SK-N-SH (cell line): ENCODE results near the gene CLCNKB. TPM values are rescaled to one million over a fixed set of nuclear protein-coding genes. Genes with fewer than 3 reads are reported as not detected.

ENCODE experiments used
- CTCF ChIA-PET: fragments of 300-600, 350-600 bp; formaldehyde crosslinking; extraction: SDS; loops from one replicate; lab custom pipeline; 2021; lab: Yijun Ruan, JAX
- POLR2A ChIA-PET: fragments of 350-600 bp; sonication (Branson Sonifier 250); formaldehyde crosslinking; extraction: SDS; loops from one replicate; lab custom pipeline; 2020; ENCODE audit warnings: antibody characterized with exemption, inconsistent platforms; lab: Yijun Ruan, JAX
- DNase-seq: peaks from one replicate; pipeline ENCODE4 v3.0.0; 2012
- H2AFZ ChIP-seq: fragments of 200-600 bp; sonication (generic); 2 replicates; pipeline ENCODE4 v1.8.1; 2016; ENCODE audit warnings: antibody characterized with exemption, mild to moderate bottlenecking, low read depth
- H3F3A ChIP-seq: fragments of 200-600 bp; sonication (generic); replicated peaks from 2 replicates; pipeline ENCODE3; 2016; ENCODE audit warnings: antibody characterized with exemption, mild to moderate bottlenecking; ENCODE audit not compliant: insufficient read depth
- H3K27ac ChIP-seq, 2 experiments: fragments of 200-500 bp in 1 of 2; fragments of 200-600 bp in 1 of 2; sonication (Bioruptor generic) in 1 of 2; sonication (generic), shearing (Covaris generic) in 1 of 2; 2 replicates each; pipeline versions ENCODE4 v1.5.1 to v1.6.1; 2014 to 2016; ENCODE audit warnings: low read depth in 2 of 2, inconsistent platforms in 1 of 2, low read length in 1 of 2, mild to moderate bottlenecking in 1 of 2, mixed read lengths in 1 of 2
- H3K27me3 ChIP-seq: fragments of 200-600 bp; sonication (generic), shearing (Covaris generic); 2 replicates; pipeline ENCODE4 v1.6.1; 2016; ENCODE audit warnings: mixed run types; ENCODE audit not compliant: insufficient read depth
- H3K36me3 ChIP-seq, 2 experiments: fragments of 200-500 bp in 1 of 2; fragments of 200-600 bp in 1 of 2; sonication (Bioruptor generic) in 1 of 2; sonication (generic) in 1 of 2; replicated peaks in 1 of 2; 2 replicates each; pipeline versions ENCODE3 to v1.5.1; 2014 to 2016; ENCODE audit warnings: low read length in 1 of 2, mild to moderate bottlenecking in 1 of 2; ENCODE audit not compliant: insufficient read depth in 2 of 2, control insufficient read depth in 1 of 2
- H3K4me1 ChIP-seq, 2 experiments: fragments of 200-500 bp in 1 of 2; fragments of 200-600 bp in 1 of 2; sonication (Bioruptor generic) in 1 of 2; sonication (generic), shearing (Covaris generic) in 1 of 2; 2 replicates each; pipeline versions ENCODE4 v1.5.1 to v1.6.1; 2014 to 2016; ENCODE audit warnings: low read depth in 1 of 2, low read length in 1 of 2, mixed run types in 1 of 2; ENCODE audit not compliant: insufficient read depth in 2 of 2, control insufficient read depth in 1 of 2
- H3K4me2 ChIP-seq: fragments of 200-600 bp; sonication (generic), shearing (Covaris generic); 2 replicates; pipeline ENCODE4 v1.6.1; 2017; ENCODE audit warnings: mixed run types
- H3K4me3 ChIP-seq, 2 experiments: fragments of 200-500 bp in 1 of 2; fragments of 200-600 bp in 1 of 2; sonication (Bioruptor generic) in 1 of 2; sonication (generic), shearing (Covaris generic) in 1 of 2; 2 replicates each; pipeline versions ENCODE4 v1.5.1 to v1.8.1; 2014 to 2016; ENCODE audit warnings: low read depth in 2 of 2, inconsistent platforms in 1 of 2, low read length in 1 of 2, mild to moderate bottlenecking in 1 of 2, mixed read lengths in 1 of 2, moderate library complexity in 1 of 2
- H3K79me2 ChIP-seq: fragments of 200-600 bp; sonication (generic); 2 replicates; pipeline ENCODE4 v1.8.1; 2017; ENCODE audit warnings: mild to moderate bottlenecking; ENCODE audit not compliant: insufficient read depth
- H3K9ac ChIP-seq: fragments of 200-600 bp; sonication (generic); 2 replicates; pipeline ENCODE4 v1.6.1; 2017; ENCODE audit warnings: mixed run types
- H3K9me2 ChIP-seq: fragments of 200-600 bp; sonication (generic); 2 replicates; pipeline ENCODE4 v1.6.1; 2017; ENCODE audit warnings: mixed run types
- H3K9me3 ChIP-seq: fragments of 200-600 bp; sonication (generic); 2 replicates; pipeline ENCODE4 v1.6.1; 2017; ENCODE audit warnings: mixed run types, mild to moderate bottlenecking, moderate library complexity
- H4K20me1 ChIP-seq: fragments of 200-600 bp; sonication (generic); 2 replicates; pipeline ENCODE4 v1.6.1; 2017; ENCODE audit warnings: mild to moderate bottlenecking, mixed run types; ENCODE audit not compliant: insufficient read depth
- ELF1 ChIP-seq: IDR thresholded peaks from 2 replicates; pipeline ENCODE4 v1.4.0; 2012
- SMC3 ChIP-seq: IDR thresholded peaks from 2 replicates; pipeline ENCODE4 v1.6.1; 2012; ENCODE audit warnings: low read depth, low read length, improper control_type of control experiment
- WGBS: methylation state at CpG from one replicate; pipeline ENCODE4 v1.1.6; 2017; ENCODE audit warnings: low lambda C conversion rate; 5-methylcytosine and 5-hydroxymethylcytosine counted together
- polyA plus RNA-seq, 3 experiments: library from polyadenylated mRNA; depleted of rRNA; stranded (reverse); fragments of >200 nt; gene quantifications; 2 replicates each; pipeline ENCODE4 v1.2.3, GENCODE V29; 2012
- TF ChIP-seq, protein P1 (sequence below): IDR thresholded peaks from 2 replicates; pipeline ENCODE4 v1.6.1; 2012; ENCODE audit warnings: mild to moderate bottlenecking, low read depth, low read length, moderate library complexity
- TF ChIP-seq, protein P2 (sequence below): IDR thresholded peaks from 2 replicates; pipeline ENCODE4 v1.4.0; 2012; ENCODE audit warnings: low read depth
- TF ChIP-seq, protein P3 (sequence below): fragments of 150-350 bp; IDR thresholded peaks from 2 replicates; pipeline ENCODE4 v1.6.1; 2017; ENCODE audit warnings: antibody characterized with exemption, low read length, low read depth, borderline replicate concordance
- TF ChIP-seq, protein P4 (sequence below): fragments of 150-350 bp; IDR thresholded peaks from 2 replicates; pipeline ENCODE4 v1.6.1; 2016; ENCODE audit warnings: mild to moderate bottlenecking, low read depth, low read length
- TF ChIP-seq, protein P5 (sequence below): fragments of 200-600 bp; sonication (generic); IDR thresholded peaks from 2 replicates; pipeline ENCODE4 v1.6.1; 2017; ENCODE audit warnings: antibody characterized with exemption, mild to moderate bottlenecking, moderate library complexity

The CLCNKB gene
- polyA plus RNA-seq, 1 of the 3 experiments (the other 2 are of a cell fraction), result 0.41 TPM

DNA sequence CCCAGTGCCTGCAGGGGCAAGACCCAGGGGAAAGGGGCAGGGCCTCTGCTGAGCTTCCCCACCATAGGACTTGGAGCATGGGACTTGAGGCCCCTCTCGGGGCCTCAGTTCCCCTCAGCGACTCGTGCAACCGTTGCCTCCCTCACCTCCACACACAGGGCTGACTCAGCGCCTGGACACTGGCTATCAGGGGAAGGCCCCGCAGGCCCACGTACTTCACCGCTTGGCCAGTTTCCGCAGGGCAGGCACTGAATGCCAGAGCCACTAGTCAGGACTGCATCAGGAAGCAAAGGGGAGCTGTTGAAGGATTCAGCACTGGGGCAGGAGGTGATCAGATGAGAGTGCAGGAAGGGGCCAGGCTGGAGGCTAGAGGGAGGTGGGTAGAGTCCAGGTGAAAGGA lies 45.4 kb downstream of the CLCNKB start:
- peak overlapping the region; percentile 56; the same call in 1 of the 2 replicates for H2AFZ ChIP-seq
- H3K79me2 ChIP-seq, result no peaks in the 10 kb centered on the region
- POLR2A ChIA-PET, result no interaction called here
- no peaks in the 10 kb centered on the region for H3K36me3 ChIP-seq
- no peaks in the 10 kb centered on the region for H4K20me1 ChIP-seq
- H3K27ac ChIP-seq, result no peak overlapping the region; a peak in 1 of 4 replicates
- CTCF ChIA-PET, result interaction anchor here (0.8 to 1.0 kb wide), 2 partner anchors 8 to 64 kb away, joined by 3 read pairs; no protein-coding TSS in a partner anchor
- WGBS, result 50% methylated on average over 4 of the region's 9 CpGs
- H3F3A ChIP-seq, result no peaks in the 10 kb centered on the region
- H3K9me2 ChIP-seq, result no peaks in the 10 kb centered on the region
- H3K27me3 ChIP-seq, result no peaks in the 10 kb centered on the region
- no peaks in the 10 kb centered on the region for H3K9me3 ChIP-seq
- no peak overlapping the region for H3K9ac ChIP-seq
- H3K4me1 ChIP-seq, result peaks cover 0 to 3% of the 10 kb centered on the region in 2 experiments; a peak in 1 of 4 replicates
- TF ChIP-seq, protein P1, sequence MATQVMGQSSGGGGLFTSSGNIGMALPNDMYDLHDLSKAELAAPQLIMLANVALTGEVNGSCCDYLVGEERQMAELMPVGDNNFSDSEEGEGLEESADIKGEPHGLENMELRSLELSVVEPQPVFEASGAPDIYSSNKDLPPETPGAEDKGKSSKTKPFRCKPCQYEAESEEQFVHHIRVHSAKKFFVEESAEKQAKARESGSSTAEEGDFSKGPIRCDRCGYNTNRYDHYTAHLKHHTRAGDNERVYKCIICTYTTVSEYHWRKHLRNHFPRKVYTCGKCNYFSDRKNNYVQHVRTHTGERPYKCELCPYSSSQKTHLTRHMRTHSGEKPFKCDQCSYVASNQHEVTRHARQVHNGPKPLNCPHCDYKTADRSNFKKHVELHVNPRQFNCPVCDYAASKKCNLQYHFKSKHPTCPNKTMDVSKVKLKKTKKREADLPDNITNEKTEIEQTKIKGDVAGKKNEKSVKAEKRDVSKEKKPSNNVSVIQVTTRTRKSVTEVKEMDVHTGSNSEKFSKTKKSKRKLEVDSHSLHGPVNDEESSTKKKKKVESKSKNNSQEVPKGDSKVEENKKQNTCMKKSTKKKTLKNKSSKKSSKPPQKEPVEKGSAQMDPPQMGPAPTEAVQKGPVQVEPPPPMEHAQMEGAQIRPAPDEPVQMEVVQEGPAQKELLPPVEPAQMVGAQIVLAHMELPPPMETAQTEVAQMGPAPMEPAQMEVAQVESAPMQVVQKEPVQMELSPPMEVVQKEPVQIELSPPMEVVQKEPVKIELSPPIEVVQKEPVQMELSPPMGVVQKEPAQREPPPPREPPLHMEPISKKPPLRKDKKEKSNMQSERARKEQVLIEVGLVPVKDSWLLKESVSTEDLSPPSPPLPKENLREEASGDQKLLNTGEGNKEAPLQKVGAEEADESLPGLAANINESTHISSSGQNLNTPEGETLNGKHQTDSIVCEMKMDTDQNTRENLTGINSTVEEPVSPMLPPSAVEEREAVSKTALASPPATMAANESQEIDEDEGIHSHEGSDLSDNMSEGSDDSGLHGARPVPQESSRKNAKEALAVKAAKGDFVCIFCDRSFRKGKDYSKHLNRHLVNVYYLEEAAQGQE, result 0 out of 2 replicates have a peak, but pooled peaks have one; percentile 49
- TF ChIP-seq, protein P2, sequence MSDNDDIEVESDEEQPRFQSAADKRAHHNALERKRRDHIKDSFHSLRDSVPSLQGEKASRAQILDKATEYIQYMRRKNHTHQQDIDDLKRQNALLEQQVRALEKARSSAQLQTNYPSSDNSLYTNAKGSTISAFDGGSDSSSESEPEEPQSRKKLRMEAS, result 0 out of 2 replicates have a peak, but pooled peaks have one; percentile 21
- TF ChIP-seq, protein P3, sequence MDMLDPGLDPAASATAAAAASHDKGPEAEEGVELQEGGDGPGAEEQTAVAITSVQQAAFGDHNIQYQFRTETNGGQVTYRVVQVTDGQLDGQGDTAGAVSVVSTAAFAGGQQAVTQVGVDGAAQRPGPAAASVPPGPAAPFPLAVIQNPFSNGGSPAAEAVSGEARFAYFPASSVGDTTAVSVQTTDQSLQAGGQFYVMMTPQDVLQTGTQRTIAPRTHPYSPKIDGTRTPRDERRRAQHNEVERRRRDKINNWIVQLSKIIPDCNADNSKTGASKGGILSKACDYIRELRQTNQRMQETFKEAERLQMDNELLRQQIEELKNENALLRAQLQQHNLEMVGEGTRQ, result no peak
- TF ChIP-seq, protein P4, sequence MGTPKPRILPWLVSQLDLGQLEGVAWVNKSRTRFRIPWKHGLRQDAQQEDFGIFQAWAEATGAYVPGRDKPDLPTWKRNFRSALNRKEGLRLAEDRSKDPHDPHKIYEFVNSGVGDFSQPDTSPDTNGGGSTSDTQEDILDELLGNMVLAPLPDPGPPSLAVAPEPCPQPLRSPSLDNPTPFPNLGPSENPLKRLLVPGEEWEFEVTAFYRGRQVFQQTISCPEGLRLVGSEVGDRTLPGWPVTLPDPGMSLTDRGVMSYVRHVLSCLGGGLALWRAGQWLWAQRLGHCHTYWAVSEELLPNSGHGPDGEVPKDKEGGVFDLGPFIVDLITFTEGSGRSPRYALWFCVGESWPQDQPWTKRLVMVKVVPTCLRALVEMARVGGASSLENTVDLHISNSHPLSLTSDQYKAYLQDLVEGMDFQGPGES, result no peak
- TF ChIP-seq, protein P5, sequence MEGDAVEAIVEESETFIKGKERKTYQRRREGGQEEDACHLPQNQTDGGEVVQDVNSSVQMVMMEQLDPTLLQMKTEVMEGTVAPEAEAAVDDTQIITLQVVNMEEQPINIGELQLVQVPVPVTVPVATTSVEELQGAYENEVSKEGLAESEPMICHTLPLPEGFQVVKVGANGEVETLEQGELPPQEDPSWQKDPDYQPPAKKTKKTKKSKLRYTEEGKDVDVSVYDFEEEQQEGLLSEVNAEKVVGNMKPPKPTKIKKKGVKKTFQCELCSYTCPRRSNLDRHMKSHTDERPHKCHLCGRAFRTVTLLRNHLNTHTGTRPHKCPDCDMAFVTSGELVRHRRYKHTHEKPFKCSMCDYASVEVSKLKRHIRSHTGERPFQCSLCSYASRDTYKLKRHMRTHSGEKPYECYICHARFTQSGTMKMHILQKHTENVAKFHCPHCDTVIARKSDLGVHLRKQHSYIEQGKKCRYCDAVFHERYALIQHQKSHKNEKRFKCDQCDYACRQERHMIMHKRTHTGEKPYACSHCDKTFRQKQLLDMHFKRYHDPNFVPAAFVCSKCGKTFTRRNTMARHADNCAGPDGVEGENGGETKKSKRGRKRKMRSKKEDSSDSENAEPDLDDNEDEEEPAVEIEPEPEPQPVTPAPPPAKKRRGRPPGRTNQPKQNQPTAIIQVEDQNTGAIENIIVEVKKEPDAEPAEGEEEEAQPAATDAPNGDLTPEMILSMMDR, result no peak
- no peak for TF ChIP-seq SMC3
- TF ChIP-seq ELF1, result 0 out of 2 replicates have a peak, but pooled peaks have one; percentile 18
- no peak overlapping the region for H3K4me2 ChIP-seq
- no peak for DNase-seq
- H3K4me3 ChIP-seq, result no peak overlapping the region
